HG03378 (cell line): Measurements from ENCODE around the gene NT5DC3.
"Not testable (repeated sequence)": the region's sequence is repeated elsewhere in the genome, so short reads cannot be mapped to it uniquely, and the experiment has no call there.

Experiments
- ATAC-seq: cut with Tn5 transposase; IDR thresholded peaks from one replicate; pipeline ENCODE4 v1.9.1; 2021; ENCODE audit warnings: mild to moderate bottlenecking, moderate library complexity; ENCODE audit not compliant: unreplicated experiment

NT5DC3 gene

DNA sequence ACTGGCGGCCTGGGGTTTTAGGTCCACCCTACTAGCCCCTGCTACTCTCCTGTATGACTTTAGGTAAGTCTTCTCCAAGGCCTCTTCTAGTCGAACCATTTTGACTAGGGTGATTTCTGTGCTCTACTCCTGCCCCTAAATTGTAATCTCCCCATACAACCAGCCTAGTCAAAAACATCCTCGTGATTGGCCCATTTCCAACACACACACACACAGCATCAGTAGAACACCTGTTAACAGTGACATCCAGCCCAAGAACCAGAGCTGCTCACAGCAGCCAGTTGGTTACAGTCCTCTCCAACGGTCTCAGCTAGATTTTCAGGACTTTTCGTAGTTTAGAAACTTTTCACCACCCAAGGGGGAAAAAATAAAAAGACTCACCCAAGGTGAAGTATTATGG, 30.9 kb downstream of the NT5DC3 start:
- ATAC-seq = no peak

GRCh38 chr12:103809639-103810038, 31.4 kb downstream of the NT5DC3 start:
- ATAC-seq = not testable (repeated sequence)

DNA sequence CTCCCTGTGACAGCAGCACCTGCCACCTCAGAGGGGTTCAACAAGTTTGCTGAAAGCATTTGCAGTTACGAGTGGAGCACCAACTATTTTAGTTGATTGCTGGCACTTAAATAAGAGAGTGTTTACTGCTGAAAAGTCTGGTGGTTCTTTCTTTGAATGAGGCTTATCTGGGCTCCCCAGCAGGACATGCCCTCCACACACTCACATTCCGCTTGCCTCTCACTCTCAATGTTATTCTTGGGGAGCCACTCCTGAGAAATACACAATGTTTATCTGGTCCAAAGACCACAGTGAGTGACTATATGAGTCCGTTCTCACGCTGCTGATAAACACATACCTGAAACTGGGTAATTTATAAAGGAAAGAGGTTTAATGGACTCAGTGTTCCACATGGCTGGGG, 31.9 kb downstream of the NT5DC3 start:
- ATAC-seq = no peak

- ATAC-seq = no peak
These were observed 32.7 kb downstream of the NT5DC3 start for GRCh38 chr12:103808239-103808880.

GRCh38 chr12:103807561-103808238, 33.3 kb downstream of the NT5DC3 start:
- no peak for ATAC-seq

DNA sequence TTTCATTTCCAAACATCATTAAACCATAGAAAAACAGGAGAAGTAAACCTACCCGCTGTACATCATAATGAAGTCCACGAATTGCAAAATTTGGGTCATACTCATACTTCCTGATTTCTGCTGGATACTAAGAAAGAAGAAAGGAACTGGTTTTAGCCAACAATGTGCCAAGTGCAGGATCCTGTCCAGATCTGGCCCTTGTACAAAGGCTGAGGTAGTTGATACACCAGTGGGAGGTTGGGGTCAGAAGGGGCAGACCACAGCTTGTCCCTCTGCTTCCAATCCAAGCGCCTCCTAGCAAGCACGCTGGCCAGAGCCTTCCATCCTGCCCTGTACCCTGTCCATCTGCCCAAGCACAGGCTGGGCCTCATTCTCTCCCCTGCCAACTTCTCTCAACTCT, 34.2 kb downstream of the NT5DC3 start:
- no peak for ATAC-seq

- no peak for ATAC-seq
These were observed 35.2 kb downstream of the NT5DC3 start for GRCh38 chr12:103805655-103806360.

DNA sequence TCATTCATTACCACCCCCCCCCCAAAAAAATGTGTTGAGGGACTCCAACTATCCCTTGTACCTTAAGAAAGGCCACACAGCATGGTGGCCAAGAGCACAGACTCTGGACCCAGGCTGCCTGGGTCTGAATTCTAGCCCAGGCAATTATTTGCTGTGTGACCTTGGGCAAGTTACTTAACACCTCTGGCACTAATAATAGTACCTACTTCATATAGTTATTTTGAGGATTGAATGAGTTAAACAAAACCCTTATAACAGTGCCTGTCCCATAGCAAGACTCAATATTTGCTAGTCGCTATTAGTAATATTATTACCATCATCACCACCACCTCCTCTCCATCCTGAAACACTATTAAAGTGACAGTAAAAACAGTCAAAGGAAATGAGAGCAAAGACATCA, 37.2 kb downstream of the NT5DC3 start:
- no peak for ATAC-seq

DNA sequence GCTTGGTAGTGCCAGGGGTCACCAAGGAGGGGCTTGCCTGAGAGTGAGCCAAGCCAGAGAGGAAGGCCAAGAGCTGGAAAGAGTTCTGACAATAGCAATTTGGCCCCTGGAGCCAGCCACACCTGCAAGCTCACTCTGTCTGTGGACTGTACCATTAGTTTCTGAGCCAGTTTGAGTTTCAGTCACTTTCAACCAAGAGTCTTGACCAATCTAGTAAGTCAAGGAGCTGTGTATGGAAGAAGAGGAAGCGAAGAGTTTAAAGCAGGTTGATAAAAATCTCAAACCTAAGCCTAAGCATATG, 38.5 kb downstream of the NT5DC3 start:
- ATAC-seq = no peak

DNA sequence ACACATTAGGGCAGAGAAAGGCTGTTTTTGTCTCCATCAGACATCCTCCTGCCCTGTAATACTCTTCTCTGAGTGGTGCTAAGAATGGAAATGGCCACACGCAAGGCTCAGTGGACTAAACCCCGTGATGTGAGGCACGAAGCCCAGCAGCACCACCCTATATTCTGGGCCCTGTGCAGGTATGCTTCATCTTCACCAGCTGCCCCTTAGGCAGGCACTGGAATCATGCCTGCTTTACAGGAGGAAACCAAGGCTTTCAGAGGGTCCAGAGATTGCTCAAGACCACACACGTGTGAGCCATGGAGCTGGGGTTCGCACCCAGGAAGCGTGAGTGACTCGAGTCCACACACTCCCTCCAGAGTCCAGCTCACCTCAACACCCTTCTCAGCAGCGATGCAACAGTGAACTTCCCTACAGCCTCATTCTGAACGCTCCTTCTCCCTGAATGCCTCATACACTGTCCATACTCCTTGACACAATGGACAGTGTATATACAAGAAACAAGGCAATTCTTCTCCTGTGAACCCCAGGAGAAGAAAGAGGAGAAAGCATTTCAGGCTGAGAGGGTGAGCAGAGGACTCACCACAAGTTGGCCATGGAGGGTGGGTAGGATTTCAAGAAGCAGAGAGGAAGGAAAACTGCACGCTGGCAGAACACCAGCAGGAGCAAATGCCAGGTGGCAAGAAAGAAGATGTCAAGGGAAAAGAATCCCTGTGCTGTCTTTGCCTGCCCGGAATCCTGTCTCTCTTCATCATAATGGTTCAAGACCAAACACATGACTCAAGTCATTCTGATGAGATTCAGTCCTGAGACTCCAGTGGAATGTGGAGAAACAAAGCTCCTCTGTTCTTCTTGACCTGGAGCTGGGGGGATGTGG, 39.1 kb downstream of the NT5DC3 start:
- no peak for ATAC-seq

DNA sequence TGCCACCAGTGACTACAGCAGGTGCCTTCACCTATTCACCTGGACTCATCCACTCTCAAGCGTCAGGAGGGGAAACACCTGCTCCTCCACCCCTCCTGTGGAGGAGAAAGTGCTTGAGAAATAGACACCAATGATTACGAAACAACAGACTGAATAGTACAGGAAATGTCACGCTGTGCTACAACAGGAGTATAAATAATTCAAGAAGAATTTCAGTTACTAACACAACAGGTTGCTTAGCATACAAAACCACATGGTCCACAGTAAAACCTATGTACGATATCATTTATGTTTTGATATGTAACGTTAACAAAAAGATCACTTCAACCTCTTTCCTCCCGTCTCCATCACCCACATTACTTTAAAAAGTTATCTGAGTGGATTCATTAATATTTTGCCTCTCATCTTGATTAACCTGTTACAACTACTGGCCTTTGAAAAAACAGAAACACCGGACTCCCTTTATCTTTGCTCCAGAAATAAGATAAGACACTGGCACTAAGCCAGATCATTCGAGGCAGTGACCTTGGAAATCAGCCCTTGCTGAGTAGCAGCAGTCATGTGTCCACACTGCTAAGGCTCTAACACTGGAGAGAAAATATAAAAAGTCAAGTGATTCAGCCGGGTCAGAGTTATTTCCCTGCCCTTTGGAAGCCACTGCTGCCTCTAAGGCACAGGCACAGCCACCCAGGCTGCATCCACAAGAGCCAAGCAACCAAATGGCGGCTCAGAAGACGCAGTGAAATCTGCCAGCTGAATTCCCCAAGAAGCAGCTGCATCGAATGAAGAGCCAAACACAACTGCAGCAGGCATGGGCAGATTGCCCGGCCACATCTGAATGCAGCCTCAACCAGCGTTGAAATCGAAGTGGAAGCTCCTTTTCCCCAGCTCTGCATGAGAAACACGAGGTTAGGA, 40.9 kb downstream of the NT5DC3 start:
- ATAC-seq = no peak

DNA sequence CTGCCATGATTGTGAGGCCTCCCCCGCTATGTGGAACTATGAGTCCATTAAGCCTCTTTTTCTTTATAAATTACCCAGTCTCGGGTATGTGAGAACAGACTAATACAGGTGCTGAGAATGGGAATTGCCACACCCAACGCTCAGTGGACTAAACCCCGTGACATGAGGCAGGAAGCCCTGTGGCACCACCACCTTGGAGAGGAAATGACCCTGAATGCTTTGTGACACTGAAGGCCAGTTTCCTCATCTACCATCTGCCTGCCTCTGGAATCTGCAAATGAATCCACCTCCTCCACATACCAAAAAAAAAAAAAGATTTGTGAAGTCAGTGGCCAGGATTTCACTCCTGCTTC, 41.6 kb downstream of the NT5DC3 start:
- no peak for ATAC-seq

- ATAC-seq = no peak
These were observed 42.4 kb downstream of the NT5DC3 start for GRCh38 chr12:103798586-103798985.

- ATAC-seq = no peak
These were observed 46.5 kb downstream of the NT5DC3 start for GRCh38 chr12:103794309-103795213.

GRCh38 chr12:103793512-103794045, 47.5 kb downstream of the NT5DC3 start:
- no peak for ATAC-seq

DNA sequence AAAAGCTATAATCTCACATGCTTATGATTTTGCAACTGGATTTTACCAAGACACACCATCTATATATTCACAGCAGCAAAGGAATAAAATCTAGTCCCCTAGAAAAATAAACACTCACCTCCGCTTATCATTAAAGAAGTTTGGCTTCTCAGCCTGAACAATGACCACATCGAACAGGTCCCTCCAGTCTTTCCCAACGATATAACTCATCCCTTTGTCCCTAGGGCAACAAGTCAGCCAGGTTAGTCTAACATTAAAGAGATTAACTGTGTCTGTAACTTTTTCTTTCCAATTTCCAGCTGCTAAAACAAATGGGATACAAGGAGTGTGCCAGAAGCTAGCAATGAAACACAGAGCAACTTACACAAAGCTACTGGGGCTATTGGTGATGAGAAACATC, 48.0 kb downstream of the NT5DC3 start:
- ATAC-seq = no peak

- no peak for ATAC-seq
These were observed 49.6 kb downstream of the NT5DC3 start for GRCh38 chr12:103791350-103791920.

- no peak for ATAC-seq
These were observed 54.8 kb downstream of the NT5DC3 start for GRCh38 chr12:103786201-103786600.
